Choroid plexus epithelial cell (primary cell): Measurements from ENCODE around the gene SCO2.
A peak's percentile ranks its signal among the peaks of the same experiment; 100 is the strongest.

Experiments
- DNase-seq: peaks from one replicate; pipeline ENCODE4 v3.0.0-alpha.2; 2010; ENCODE audit warnings: low read depth
- H3K4me3 ChIP-seq: 2 replicates; pipeline ENCODE4 v1.5.1; 2011; ENCODE audit warnings: low read depth, mild to moderate bottlenecking, control low read depth, low read length, moderate library complexity
- CTCF ChIP-seq: conservative IDR thresholded peaks from 2 replicates; pipeline ENCODE4 v1.5.1; 2011; ENCODE audit warnings: low read depth, mild to moderate bottlenecking, control low read depth, inconsistent platforms, low read length, moderate library complexity

The SCO2 gene

DNA sequence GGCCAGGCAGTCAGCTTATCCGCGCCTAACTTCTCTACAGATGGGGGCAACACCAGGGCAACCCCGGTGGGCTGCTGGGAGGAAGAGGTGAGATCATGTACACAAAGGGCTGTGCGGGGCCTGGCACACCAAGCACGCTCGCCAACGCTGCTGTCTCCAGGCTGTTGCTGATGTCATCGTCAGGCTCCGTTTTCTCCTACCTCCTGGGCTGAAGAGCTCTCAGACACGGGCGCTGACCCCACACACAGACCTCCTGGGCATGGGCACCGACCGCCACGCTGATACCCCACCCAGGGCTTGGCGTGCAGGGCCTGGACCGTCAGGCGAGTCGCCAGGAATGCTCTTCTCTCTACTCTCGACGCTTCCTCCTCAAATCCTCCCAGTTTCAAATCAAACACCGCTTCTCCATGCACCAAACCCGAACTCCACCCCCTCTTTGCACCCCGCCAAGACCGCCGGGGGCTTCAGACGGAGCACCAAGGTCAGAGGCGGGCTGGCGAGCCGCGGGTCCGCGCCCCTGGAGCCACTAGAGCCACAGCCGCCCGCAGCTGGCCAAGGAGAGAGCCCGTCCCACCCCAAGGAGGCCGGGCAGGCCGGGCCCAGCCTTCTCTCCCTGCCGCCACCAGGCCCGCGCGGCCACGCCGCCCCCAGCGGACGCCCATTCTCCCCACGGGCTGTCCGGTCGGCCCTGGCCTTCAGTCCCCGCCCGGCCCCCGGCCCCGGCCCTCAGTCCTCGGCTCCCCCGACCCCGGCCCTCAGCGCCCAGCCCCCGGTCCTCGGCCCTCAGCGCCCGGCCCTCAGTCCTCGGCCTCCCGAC is 51.3 kb downstream of the SCO2 start:
- TF ChIP-seq CTCF = no peak
- DNase-seq = peak; percentile 72
- H3K4me3 ChIP-seq = peak overlapping the region; percentile 67
